OCI-M2 (cell line): Measurements from ENCODE around the gene GLTP.

Experiments
- DNase-seq: peaks from one replicate; lab custom pipeline; 2025; ENCODE audit not compliant: unreplicated experiment; lab: John Stamatoyannopoulos, UW

Gene GLTP

DNA sequence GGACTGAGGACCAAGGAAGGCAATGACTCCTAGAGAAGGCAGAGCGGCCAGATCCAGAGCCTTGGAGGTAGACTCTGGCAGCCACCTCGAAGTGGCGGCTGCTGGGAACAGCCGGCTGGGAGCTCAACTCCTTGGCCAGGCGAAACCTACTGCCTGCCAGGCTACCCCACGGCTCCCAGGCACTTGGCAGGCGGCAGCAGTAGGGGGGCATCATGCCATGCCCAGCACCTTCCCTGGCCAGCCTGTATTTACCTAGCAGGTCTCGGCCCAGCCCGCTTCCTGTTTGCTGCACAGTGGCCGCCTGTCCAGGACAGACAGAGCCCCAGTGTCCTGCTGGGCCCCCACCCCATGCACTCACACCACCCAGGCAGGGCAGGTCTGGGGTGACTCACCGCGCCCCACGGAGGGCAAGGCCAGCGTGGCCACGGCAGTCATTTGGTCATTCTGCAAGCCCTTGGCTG lies 57.4 kb downstream of the GLTP start:
- DNase-seq, result no peak

DNA sequence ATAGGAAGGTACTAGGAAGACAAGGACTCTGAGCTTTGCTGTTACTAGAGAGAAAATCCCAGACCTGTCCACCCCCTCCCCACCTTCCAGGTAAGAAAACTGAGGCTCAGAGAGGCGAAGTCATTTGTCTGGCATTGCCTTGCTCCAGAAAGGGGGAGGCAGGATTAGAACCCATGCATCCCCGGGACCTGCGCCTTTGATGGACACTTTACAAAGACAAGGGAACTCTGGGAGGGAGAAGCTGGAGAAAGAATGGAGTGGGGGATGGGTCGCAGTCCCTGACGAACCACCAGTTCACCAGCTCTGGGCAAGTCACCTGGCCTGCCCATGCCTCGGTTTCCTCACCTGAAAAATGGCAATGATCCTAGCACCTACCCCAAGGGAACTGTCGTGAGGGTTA lies 57.9 kb downstream of the GLTP start:
- no peak for DNase-seq

DNA sequence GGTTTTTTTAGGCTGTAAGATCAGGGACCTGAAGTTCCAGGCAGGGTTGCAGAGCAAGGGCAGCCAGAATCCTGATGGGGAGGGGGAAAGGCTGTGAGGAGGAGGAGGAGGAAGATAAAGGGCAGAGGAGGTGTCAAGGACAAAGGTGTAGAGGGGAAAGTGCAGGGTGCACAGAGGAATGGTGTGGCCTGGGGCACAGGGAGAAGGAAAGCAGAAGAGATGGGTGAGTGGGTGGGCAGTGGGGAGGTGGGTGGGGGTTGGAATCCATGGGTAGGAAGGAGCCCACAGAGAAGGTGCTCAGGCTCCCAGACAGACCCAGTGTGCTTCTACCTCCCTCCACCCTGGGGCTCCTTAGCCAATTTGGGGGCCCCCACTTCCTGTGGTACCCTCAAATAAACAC lies 58.4 kb downstream of the GLTP start:
- DNase-seq, result no peak

DNA sequence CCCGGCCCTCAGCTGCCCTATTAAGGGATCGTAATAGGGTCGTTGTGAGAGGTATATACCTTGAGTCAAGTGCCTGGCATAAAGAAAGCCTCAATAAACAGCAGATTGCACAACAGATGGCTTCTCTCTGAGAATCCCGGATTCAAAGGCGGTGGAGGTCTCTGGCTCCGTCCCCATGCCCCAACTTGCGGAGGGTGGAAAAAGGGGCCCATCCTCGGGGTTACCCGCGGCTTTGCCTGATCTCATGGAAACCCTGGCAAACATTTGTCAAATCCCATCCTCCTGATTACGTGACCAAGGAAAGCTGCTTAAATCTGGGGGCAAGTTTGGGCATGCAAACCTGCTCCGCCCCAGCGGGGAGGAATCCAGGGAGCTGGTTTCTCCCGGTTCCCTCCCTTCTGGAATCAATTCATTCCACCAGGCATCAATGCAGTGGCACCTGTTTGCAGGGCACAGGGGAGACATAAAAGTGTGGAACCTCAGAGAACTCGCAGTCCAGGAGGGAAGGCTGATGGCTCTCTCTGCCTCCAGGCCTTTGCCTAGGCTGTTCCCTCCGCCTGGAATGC lies 59.4 kb downstream of the GLTP start:
- no peak for DNase-seq

DNA sequence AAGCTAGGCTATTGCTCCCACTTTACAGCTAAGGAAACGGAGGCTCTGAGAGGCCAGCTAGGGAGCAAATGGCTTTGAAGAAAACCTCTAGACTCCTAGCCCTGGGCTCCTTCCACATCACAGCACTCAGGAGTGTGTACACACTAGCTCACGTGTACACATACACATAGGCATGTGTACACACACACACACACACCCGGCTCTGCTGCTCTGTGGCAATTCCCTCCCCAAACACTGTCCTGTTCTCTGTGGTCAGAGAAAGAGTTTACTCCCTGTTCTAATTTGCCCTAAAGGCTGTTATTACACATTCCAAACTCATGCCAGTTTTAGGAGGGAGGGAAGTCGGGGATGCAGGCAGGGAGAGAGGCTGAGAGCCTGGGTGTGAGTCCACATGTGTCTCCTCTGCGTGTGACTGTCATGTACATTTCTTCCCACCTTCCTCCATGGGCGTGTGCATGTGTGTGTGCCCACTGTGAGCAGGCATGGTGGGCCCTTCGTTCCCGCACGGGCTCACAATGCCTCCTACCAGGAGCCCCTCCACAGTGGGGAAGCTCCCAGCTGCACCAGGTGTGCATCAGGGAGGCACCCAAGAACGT lies 61.3 kb downstream of the GLTP start:
- DNase-seq, result no peak

DNA sequence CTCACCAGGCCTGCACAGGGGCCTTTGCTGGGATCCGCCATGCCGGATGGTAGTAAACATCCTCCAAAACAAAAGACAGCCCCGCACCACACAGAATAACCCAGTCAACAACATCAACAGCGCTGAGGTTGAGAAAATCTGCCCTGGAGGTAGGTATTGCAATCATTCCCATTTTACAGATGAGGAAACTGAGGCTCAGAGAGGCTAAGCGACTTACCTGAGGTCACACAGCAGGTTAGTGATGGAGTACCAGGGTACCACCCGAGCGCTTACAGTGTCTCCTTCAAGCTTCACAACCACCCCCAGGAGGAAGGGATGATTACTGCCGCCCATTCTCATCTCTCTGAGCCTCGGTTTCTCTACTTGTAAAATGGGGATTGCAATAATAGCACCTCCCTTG lies 62.1 kb downstream of the GLTP start:
- no peak for DNase-seq

DNA sequence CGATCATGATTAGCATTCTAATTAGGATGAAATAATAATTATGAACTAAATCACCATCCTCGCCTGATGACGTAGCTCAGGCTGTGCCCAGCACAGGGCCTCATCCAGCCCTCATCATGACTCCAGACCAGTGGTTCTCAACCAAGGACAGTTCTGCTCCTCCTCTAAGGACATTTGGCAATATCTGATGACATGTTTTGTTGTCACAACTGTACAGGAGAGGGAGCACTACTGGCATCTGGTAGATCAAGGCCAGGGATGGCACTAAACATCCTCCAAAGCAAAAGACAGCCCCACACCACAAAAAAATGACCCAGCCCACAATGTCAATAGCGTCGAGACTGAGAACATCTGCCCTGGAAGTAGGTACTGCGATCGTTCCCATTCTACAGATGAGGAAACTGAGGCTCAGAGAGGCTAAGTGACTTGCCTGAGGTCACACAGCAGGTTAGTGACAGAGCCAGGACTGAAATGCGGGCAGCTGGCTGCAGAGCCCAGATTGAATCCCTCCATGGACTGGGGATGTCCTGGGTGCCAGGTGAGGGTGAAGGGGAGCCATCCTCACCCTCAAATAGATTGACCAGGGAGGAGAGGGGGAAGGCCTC lies 62.6 kb downstream of the GLTP start:
- no peak for DNase-seq

DNA sequence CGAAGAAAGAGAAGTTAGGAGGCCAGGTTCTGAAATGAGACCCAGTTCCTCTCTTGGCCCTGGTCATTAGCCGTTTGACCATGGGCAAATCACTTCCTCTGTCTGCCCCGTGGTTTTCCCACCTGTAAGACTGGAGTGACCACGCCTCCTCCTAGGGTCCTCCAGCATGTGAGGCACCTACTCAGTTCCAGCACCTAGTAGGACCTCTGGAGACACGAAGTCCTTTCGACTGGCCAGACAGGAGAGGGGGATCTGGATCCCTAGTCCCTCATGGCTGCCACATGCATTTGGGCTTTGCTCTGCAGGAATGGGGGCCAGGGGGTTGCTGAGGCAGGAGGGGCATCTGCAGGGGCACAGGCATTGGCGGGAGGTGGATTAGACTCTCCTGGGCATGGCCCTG lies 63.5 kb downstream of the GLTP start:
- no peak for DNase-seq

DNA sequence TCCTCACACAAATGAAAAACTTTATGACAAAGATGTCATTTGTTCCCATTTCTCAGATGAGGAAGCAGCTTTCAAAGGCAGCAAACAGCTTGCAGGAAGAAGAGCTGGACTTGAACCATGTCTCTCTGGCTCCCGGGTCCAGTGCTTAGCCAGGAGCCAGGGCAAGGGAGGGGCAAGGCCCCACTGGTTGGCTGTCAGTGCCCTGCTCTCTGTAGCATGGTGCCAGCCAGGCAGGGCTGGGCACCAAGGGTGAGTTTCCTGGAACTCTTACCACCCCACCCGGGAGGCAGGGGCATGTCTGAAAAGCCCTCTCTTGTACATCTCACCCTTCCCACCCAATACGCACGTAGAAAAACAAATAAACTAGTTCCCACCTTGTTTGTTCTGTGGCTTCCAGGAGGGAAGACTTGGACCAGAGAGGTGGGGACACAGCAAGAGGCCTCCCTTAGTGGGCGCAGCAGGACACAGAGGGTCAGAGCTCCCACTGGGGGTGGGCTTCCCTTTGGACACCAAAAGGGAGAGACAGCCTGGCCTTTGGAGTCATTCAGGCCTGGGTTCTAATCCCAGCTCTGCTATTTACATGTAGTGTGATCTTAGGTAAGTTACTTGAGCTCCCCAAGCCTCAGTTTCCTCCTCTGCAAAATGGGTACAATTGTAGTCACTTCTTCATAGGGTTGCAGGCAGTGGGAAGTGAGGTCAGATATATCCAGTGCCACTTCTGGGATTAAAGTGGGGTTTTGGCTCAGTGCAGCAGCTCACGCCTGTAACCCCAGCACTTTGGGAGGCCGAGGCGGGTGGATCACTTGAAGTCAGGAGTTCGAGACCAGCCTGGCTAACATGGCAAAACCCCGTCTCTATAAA lies 64.4 kb downstream of the GLTP start:
- DNase-seq, result no peak

DNA sequence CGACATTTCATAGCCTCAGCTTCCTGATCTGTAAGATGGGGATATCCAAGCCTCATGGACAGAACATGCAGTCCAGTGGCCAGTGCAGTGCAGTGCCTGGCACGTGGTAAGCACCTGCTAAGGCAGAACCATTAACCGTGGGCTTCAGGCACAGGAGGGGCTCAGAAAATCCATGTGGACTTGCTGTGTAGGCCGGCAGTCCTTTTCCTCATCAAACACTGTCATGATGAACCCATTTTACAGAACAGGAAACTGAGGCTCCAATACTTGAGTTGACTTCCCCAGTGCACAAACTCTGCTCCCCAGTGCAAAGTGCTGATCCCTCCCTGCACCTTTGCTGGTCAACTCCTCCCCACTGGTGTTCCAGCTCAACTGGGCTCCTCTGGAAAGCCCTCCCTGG lies 65.1 kb downstream of the GLTP start:
- no peak for DNase-seq

DNA sequence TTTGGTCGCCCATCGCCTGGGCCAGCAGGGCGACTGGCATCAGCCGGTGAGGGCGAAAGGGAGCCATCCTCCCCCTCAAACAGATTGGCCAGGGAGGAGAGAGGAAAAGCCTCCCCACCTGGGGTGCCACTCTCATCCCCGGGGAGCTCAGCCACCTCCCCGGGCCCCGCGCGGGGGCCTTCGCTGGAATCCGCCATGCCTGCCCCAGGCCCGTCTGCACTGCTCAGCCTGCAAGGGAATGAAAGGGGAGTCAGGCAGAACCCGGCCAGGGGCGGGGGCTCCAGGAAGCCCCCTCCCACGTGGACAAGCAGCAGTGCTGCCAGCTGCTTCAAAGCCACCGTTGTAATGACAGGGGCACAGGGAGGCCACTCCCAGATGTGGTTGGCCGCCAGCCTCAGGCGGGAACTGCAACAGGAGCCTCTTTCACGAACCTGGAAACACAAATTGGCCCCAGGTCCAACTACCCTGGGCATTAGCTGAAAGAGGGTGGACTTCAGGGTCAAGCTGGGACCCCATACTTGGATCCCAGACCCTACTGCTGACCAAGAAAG lies 65.7 kb downstream of the GLTP start:
- no peak for DNase-seq

DNA sequence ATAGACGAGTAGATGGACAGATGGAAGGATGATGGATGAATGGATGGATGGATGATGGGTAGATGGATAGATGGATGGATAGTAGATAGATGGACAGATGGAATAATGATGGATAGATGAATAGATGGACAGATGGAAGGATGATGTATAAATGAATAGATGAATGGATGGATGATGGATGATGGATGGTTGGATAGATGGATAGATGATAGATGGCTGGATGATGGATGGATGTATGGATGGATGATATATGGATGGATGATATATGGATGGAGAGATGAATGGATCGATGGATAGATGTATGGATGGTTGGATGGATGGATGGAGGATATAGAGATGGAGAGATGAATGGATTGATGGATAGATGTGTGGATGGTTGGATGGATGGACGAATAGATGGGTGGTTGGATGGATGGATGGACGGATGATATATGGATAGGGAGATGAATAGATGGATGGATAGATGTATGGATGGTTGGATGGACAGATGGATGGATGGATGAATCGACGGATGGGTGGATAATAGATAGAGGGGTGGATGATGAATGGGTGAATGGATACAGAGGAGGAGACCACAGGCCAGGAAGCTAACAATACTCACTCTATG lies 66.4 kb downstream of the GLTP start:
- DNase-seq, result no peak

DNA sequence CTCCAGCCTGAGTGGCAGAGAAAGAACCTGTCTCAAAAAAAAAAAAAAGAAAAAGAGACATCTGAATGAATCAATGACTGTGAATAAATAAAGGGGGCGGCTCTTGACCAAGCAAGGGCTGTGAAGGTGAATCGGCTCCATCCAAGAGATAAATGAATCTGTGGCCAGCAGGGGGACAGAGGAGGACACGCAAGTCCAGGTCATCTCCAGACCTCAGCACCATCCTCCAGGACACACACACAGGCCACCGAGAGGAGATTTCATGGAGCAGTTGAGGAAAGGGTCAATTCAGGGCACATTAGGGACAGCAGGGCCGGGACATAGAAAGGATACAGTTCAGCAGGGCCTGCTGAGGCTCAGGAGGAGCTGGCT lies 68.7 kb downstream of the GLTP start:
- DNase-seq, result no peak

DNA sequence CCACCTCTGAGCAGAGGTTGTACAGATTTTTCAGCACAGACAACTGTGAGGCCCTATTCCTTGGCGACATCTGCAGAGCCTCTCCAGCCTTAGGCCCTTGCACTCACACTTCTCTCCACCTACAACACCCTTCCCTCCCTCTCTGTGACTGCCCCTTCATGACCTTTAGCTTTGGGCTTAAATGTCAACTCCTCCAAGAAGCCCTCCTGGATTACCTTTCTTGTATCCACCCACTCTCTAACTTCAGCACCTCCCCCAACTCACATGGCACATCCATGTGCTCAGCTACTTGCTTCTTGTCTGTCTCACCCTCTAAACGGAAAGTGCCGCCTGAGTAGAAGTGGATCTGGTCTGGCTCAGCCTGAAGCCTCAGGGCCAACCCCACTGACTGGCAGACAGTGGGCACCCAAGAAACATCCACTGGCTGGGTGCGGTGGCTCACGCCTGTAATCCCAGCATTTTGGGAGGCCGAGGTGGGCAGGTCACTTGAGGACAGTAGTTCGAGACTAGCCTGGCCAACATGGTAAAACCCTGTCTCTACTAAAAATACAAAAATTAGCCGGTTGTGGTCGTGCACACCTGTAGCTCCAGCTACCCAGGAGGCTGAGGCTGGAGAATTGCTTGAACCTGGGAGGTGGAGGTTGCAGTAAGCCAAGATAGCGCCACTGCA lies 69.3 kb downstream of the GLTP start:
- DNase-seq, result no peak

DNA sequence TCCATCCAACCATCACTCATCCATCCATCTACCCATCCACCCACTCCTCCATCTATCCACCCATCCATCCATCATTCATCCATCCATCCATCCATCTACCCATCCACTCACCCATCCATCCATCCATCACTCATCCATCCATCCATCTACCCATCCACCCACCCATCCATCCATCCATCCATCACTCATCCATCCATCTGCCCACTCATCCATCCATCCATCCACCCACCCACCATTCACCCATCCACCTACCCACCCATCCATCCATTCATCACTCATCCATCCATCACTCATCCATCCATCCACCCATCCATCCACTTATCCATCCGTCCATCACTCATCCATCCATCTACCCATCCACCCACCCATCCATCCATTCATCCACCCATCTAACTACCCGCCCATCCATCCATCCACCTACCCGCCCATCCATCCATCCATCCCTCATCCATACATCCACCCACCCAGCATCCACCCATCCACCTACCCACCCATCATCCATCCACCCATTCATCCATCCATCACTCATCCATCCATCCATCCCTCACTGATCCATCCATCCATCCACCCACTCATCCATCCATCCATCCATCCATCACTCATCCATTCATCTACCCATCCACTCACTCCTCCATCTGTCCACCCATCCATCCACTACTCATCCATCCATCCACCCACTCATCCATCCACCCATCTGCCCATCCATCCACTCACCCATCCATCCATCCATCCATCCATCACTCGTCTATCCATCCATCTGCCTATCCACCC lies 71.3 kb downstream of the GLTP start:
- DNase-seq, result no peak

DNA sequence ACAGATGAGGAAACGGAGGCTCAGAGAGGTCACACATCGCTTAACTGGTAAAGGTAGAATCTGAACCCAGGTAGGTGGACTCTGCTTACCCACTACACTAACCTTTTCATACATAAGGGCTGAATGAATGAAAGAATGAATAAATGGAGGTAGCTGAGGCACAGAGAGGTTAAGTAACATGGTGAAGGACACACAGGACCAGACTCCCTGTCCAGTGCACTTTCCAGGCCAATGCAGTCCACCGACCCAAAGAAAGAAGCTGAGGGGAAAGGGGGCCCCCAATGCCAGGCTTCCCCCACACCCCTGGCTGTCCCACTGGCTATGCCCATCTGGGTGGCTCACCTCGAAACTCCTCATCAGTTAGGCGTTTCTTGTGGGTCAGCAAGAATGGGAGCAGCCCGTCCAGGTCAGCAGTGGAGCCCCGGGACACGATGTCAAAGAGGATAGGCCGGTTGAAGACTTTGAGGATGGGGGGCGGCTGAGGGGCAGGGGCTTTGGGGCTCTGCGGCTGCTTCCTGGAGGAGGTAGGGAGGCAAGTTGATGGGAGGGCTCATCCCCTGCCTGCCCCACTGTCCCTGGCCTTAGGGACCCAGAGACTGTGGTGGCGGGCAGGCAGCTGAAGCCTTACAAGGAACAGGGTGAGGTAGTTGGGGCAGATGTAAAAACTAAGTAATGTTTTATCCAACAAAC lies 72.2 kb downstream of the GLTP start:
- no peak for DNase-seq

DNA sequence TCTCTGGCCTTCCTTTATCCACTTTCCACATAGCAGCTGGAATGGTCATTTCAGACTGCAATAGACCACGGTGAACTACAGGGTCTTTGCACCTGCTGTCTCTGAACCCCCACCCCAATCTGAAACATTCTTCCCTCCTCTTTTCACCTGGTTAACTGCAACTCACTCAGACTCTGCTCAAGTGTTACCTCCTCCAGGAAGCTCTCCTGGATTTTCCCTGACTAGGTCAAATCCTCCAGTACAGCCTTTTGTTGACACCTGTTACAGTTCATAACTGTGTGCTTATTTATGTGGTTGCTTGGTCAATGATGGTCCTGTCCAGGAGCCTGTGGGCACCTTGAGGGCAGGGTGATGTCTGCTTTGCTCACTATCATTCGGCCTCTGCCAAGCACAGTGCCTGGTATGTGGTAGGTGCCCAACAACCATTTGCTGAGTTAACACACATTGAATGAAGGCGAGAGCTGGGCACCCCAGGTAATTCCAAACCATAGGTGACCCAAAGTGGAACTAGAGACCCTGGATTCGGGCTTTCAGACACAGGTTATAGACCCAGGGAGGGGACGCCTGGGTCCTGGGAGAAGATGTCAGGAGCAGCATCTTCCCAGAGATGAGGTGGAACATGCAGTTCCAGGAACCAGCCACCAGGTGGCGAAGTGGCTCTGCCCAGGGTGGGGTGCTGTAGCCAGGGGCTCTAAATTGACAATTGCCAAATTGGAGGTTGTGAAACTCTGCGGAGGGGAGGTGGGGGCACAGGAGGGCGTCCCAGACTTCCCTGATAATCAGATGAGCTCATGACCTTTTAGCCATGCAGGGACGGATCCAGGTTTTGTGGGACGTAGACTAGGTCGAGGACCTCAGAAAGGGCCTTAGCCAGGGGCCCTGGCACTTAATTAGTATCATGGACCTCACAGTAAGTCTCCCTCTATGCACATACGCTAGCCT lies 75.2 kb downstream of the GLTP start:
- DNase-seq, result no peak

DNA sequence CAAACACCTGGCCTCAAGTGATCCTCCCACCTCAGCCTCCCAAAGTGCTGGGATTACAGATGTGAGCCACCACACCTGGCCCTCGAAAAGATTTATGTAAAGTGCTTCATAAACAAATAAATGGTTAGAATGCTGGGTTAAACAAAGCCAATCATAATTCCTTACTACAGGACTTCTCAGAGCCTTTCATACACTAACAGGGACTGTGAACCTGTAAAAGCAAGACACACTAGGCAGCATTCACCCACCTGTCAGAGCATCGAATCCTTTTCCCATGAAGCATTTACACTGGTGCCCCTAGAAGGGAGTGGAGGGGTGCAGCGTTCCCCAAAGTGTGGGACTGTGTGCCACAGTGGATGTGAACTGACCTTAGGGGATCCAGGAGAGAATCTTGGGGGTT lies 76.7 kb downstream of the GLTP start:
- no peak for DNase-seq
